Neural progenitor cell (in vitro differentiated cells): Measurements from ENCODE around the gene MED10. TPM values are rescaled to one million over a fixed set of nuclear protein-coding genes. Genes with fewer than 3 reads are reported as not detected.

Source experiments
- DNase-seq: peaks from one replicate; pipeline ENCODE4 v3.0.0-alpha.2; 2016; ENCODE audit warnings: low spot score
- H2AFZ ChIP-seq: fragments of 200-600 bp; sonication (generic); replicated peaks from 2 replicates; pipeline ENCODE4 v1.6.1; 2016; ENCODE audit warnings: antibody characterized with exemption
- H3F3A ChIP-seq: fragments of 200-600 bp; sonication (generic); 2 replicates; pipeline ENCODE4 v1.6.1; 2016; ENCODE audit warnings: antibody characterized with exemption, low read depth
- H3K27ac ChIP-seq: fragments of 200-600 bp; sonication (generic); 2 replicates; pipeline ENCODE4 v1.5.1; 2016; ENCODE audit warnings: mild to moderate bottlenecking
- H3K27me3 ChIP-seq: fragments of 200-600 bp; sonication (generic); 2 replicates; pipeline ENCODE4 v1.6.1; 2016; ENCODE audit warnings: mild to moderate bottlenecking, moderate library complexity
- H3K36me3 ChIP-seq: fragments of 200-600 bp; sonication (generic); 2 replicates; pipeline ENCODE4 v1.5.1; 2016
- H3K4me1 ChIP-seq: fragments of 200-600 bp; sonication (generic); 2 replicates; pipeline ENCODE4 v1.6.1; 2016; ENCODE audit warnings: mixed run types
- H3K4me2 ChIP-seq: fragments of 200-600 bp; sonication (generic); 2 replicates; pipeline ENCODE4 v1.6.1; 2016
- H3K4me3 ChIP-seq: fragments of 200-600 bp; sonication (generic); 2 replicates; pipeline ENCODE4 v1.5.1; 2016
- H3K79me2 ChIP-seq: fragments of 200-600 bp; sonication (generic); 2 replicates; pipeline ENCODE4 v1.6.1; 2016; ENCODE audit warnings: low read depth
- H3K9ac ChIP-seq: fragments of 200-600 bp; sonication (generic); 2 replicates; pipeline ENCODE4 v1.6.1; 2016
- H3K9me3 ChIP-seq: fragments of 200-600 bp; sonication (generic); 2 replicates; pipeline ENCODE4 v1.5.1; 2016; ENCODE audit warnings: low read depth
- H4K20me1 ChIP-seq: fragments of 200-600 bp; sonication (generic); 2 replicates; pipeline ENCODE4 v1.6.1; 2016; ENCODE audit warnings: low read depth
- H3K27ac Mint-ChIP-seq: 3 replicates; pipeline ENCODE4 v1.8.0; 2021; ENCODE audit warnings: mixed read lengths
- H3K27me3 Mint-ChIP-seq: 2 replicates; pipeline ENCODE4 v1.8.0; 2022; ENCODE audit warnings: low read depth, mild to moderate bottlenecking, inconsistent platforms, moderate library complexity, mixed read lengths; ENCODE audit not compliant: insufficient read depth
- H3K36me3 Mint-ChIP-seq: 3 replicates; pipeline ENCODE4 v1.8.0; 2021; ENCODE audit warnings: mixed read lengths
- H3K4me1 Mint-ChIP-seq: 3 replicates; pipeline ENCODE4 v1.8.0; 2021; ENCODE audit warnings: mixed read lengths
- H3K4me3 Mint-ChIP-seq: 3 replicates; pipeline ENCODE4 v1.8.0; 2021; ENCODE audit warnings: mild to moderate bottlenecking, moderate library complexity, mixed read lengths
- H3K9me3 Mint-ChIP-seq: 3 replicates; pipeline ENCODE4 v1.8.0; 2020; ENCODE audit warnings: mixed read lengths
- CTCF ChIP-seq: fragments of 200-600 bp; sonication (generic); IDR thresholded peaks from 2 replicates; pipeline ENCODE4 v1.5.1; 2017; ENCODE audit warnings: antibody characterized with exemption, mild to moderate bottlenecking
- EZH2 ChIP-seq: fragments of 200-600 bp; sonication (generic); IDR thresholded peaks from 2 replicates; pipeline ENCODE4 v1.6.1; 2017; ENCODE audit warnings: antibody characterized with exemption, mild to moderate bottlenecking, moderate library complexity
- EZH2phosphoT487 ChIP-seq: fragments of 200-600 bp; sonication (generic); IDR thresholded peaks from 2 replicates; pipeline ENCODE4 v1.6.1; 2017; ENCODE audit warnings: antibody characterized with exemption
- total RNA-seq: library from RNA; depleted of rRNA; stranded (reverse); fragments of >200 nt; gene quantifications from 2 replicates; pipeline ENCODE4 v1.2.3, GENCODE V29; 2015; ENCODE audit warnings: low replicate concordance

MED10 gene
- total RNA-seq, 1 donor from 2014 or later = 23.5 TPM

- no peaks in the 10 kb centered on the region for H3K36me3 ChIP-seq
- no peak for DNase-seq
- H3K4me3 Mint-ChIP-seq = no peak overlapping the region
- no peaks in the 10 kb centered on the region for H3K79me2 ChIP-seq
- no peaks in the 10 kb centered on the region for H3K27me3 ChIP-seq
- H3K36me3 Mint-ChIP-seq = no peaks in the 10 kb centered on the region
- no peak overlapping the region for H3K27ac ChIP-seq
- H3K4me1 ChIP-seq = no peaks in the 10 kb centered on the region
- no peaks in the 10 kb centered on the region for H3F3A ChIP-seq
- H3K4me3 ChIP-seq = no peak overlapping the region
- no peak for TF ChIP-seq CTCF
- TF ChIP-seq EZH2phosphoT487 = no peak
- TF ChIP-seq EZH2 = no peak
- no peaks in the 10 kb centered on the region for H3K9me3 ChIP-seq
- no peak overlapping the region for H3K9ac ChIP-seq
- H2AFZ ChIP-seq = no peak overlapping the region
- no peaks in the 10 kb centered on the region for H3K4me1 Mint-ChIP-seq
- H3K4me2 ChIP-seq = no peak overlapping the region
- peaks cover 8% of the 10 kb centered on the region for H3K27me3 Mint-ChIP-seq
- H3K27ac Mint-ChIP-seq = no peak overlapping the region
- no peaks in the 10 kb centered on the region for H3K9me3 Mint-ChIP-seq
- H4K20me1 ChIP-seq = no peaks in the 10 kb centered on the region
Observed at GRCh38 chr5:6391151-6391550, 12.8 kb upstream of the MED10 start.

GRCh38 chr5:6389946-6390530 is 11.7 kb upstream of the MED10 start:
- Histone ChIP-seq H2AFZ (no peak overlapping the region), H3K9me3 (no peaks in the 10 kb centered on the region), H3F3A (no peaks in the 10 kb centered on the region), H3K36me3 (no peaks in the 10 kb centered on the region), H3K4me1 (no peaks in the 10 kb centered on the region), H3K79me2 (no peaks in the 10 kb centered on the region), H3K9ac (no peak overlapping the region), H3K27ac (no peak overlapping the region), H3K4me2 (no peak overlapping the region), H4K20me1 (no peaks in the 10 kb centered on the region), H3K4me3 (no peak overlapping the region), H3K27me3 (no peaks in the 10 kb centered on the region)
- TF ChIP-seq CTCF (no peak), EZH2 (no peak), EZH2phosphoT487 (no peak)
- H3K27ac Mint-ChIP-seq = no peak overlapping the region
- H3K4me1 Mint-ChIP-seq = no peaks in the 10 kb centered on the region
- H3K4me3 Mint-ChIP-seq = no peak overlapping the region
- no peak for DNase-seq
- no peaks in the 10 kb centered on the region for H3K9me3 Mint-ChIP-seq
- H3K36me3 Mint-ChIP-seq = no peaks in the 10 kb centered on the region
- peaks cover 6% of the 10 kb centered on the region for H3K27me3 Mint-ChIP-seq

GRCh38 chr5:6389397-6389796 is 11.1 kb upstream of the MED10 start:
- Histone ChIP-seq H2AFZ (no peak overlapping the region), H4K20me1 (no peaks in the 10 kb centered on the region), H3K4me3 (no peak overlapping the region), H3K4me2 (no peak overlapping the region), H3K27me3 (no peaks in the 10 kb centered on the region), H3F3A (no peaks in the 10 kb centered on the region), H3K9me3 (no peaks in the 10 kb centered on the region), H3K79me2 (no peaks in the 10 kb centered on the region), H3K27ac (no peak overlapping the region), H3K9ac (no peak overlapping the region), H3K36me3 (no peaks in the 10 kb centered on the region), H3K4me1 (no peaks in the 10 kb centered on the region)
- TF ChIP-seq CTCF (no peak), EZH2phosphoT487 (no peak), EZH2 (no peak)
- no peak overlapping the region for H3K4me3 Mint-ChIP-seq
- DNase-seq = no peak
- peaks cover 6% of the 10 kb centered on the region for H3K27me3 Mint-ChIP-seq
- H3K9me3 Mint-ChIP-seq = no peaks in the 10 kb centered on the region
- no peak overlapping the region for H3K27ac Mint-ChIP-seq
- no peaks in the 10 kb centered on the region for H3K36me3 Mint-ChIP-seq
- no peaks in the 10 kb centered on the region for H3K4me1 Mint-ChIP-seq
